ENCODE data around the gene HIVEP1. TPM values are rescaled to one million over a fixed set of nuclear protein-coding genes. Genes with fewer than 3 reads are reported as not detected.

The HIVEP1 gene
- total and polyA plus RNA-seq, 2 donors from 2014 or later = 3.6 to 30.4 TPM

DNA sequence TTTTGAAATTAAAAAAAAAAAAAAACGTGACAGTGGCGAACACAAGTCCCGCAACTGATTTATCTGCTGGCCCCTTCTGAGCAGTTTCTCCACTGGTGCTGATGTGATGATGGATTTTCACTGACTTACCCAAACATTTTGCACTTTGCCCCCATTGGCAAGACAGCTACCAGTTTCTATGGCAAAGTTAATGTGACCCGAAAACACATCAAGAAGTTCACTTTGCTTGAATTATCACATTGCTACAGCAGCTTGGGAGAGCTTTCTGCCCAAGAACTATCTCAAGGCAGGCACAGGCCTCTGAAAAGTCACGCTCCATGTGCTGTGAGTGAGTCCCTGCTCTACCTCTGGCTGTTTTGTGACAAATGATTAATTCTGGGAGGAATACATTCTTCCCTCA lies 150.1 kb downstream of the HIVEP1 start:
- DNase-seq = peak in 2 of 5 donors; percentile 24 to 57
- H3K36me3 ChIP-seq (ENCODE audit: control insufficient read depth in 2 of 3, insufficient read depth in 3 of 3, low read length in 3 of 3) = peaks cover 0 to 13% (median 8%) of the 10 kb centered on the region in 3 donors
- H3K9ac ChIP-seq (ENCODE audit: low read length in 3 of 3) = no peak overlapping the region
- intact Hi-C loops (cut with DNase I) = no loop called here
- no peaks in the 10 kb centered on the region for H3K4me1 ChIP-seq (ENCODE audit: control insufficient read depth in 2 of 3, insufficient read depth in 2 of 3, low read depth in 1 of 3, low read length in 3 of 3)
- no peaks in the 10 kb centered on the region for H3K9me3 ChIP-seq (ENCODE audit: control insufficient read depth in 2 of 3, insufficient read depth in 1 of 3, low read length in 3 of 3)
- peak overlapping the region in 1 of 2 donors; percentile 45 for H3K27ac ChIP-seq (ENCODE audit: low read depth in 2 of 2, low read length in 2 of 2)
- no peaks in the 10 kb centered on the region for H3K27me3 ChIP-seq (ENCODE audit: control insufficient read depth, insufficient read depth, low read length)
- no peak for TF ChIP-seq CTCF (IDR thresholded peaks at IDR 0.05; ENCODE audit: borderline replicate concordance, extremely low read depth, insufficient read depth)
- FAIRE-seq = no peak
- no peak overlapping the region for H3K4me3 ChIP-seq (ENCODE audit: low read length in 3 of 3)

DNA sequence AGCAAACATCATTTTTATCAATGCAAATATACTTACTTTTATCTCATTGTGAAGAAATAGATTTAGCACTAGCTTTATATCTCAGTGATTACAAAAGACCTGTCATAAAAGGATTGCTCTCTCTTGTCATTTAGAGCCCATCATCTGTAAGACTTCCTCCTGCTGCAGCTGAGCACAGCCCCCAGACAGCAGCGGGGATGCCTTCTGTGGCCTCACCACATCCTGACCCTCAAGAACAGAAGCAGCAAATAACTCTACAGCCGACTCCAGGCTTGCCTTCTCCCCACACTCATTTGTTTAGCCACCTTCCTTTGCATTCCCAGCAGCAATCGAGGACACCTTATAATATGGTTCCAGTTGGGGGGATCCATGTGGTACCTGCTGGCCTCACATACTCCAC lies 151.0 kb downstream of the HIVEP1 start:
- Histone ChIP-seq H3K4me1 (ENCODE audit: control insufficient read depth in 2 of 3, insufficient read depth in 2 of 3, low read depth in 1 of 3, low read length in 3 of 3) (no peaks in the 10 kb centered on the region), H3K27ac (ENCODE audit: low read depth in 2 of 2, low read length in 2 of 2) (no peak overlapping the region), H3K9me3 (ENCODE audit: control insufficient read depth in 2 of 3, insufficient read depth in 1 of 3, low read length in 3 of 3) (no peaks in the 10 kb centered on the region), H3K36me3 (ENCODE audit: control insufficient read depth in 2 of 3, insufficient read depth in 3 of 3, low read length in 3 of 3) (peaks cover 0 to 13% (median 8%) of the 10 kb centered on the region in 3 donors), H3K9ac (ENCODE audit: low read length in 3 of 3) (no peak overlapping the region), H3K27me3 (ENCODE audit: control insufficient read depth, insufficient read depth, low read length) (no peaks in the 10 kb centered on the region), H3K4me3 (ENCODE audit: low read length in 3 of 3) (no peak overlapping the region)
- DNase-seq = no peak
- TF ChIP-seq CTCF (IDR thresholded peaks at IDR 0.05; ENCODE audit: borderline replicate concordance, extremely low read depth, insufficient read depth) = no peak
- FAIRE-seq = no peak
- intact Hi-C loops (cut with DNase I) = no loop called here

DNA sequence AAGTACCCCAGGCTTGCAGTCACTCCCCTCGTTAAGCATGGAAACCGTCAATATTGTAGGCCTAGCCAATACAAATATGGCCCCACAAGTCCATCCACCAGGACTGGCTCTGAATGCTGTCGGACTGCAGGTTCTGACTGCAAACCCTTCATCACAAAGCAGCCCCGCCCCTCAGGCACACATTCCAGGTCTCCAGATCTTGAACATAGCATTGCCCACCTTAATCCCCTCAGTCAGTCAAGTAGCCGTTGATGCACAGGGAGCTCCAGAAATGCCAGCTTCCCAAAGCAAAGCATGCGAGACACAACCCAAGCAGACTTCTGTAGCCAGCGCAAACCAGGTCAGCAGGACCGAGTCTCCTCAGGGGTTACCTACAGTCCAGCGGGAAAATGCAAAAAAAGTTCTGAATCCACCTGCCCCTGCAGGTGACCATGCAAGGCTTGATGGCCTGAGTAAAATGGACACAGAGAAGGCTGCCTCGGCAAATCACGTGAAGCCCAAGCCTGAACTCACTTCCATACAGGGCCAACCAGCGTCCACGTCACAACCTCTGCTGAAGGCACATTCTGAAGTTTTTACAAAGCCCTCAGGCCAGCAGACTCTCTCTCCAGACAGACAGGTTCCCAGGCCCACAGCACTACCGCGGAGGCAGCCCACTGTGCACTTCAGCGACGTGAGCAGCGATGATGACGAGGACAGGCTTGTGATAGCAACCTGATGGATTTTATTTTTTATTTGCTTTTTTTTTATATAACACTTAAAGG lies 151.8 kb downstream of the HIVEP1 start:
- no peak overlapping the region for H3K4me3 ChIP-seq (ENCODE audit: low read length in 3 of 3)
- H3K9me3 ChIP-seq (ENCODE audit: control insufficient read depth in 2 of 3, insufficient read depth in 1 of 3, low read length in 3 of 3) = no peaks in the 10 kb centered on the region
- FAIRE-seq (no peak), DNase-seq (no peak)
- TF ChIP-seq CTCF (IDR thresholded peaks at IDR 0.05; ENCODE audit: borderline replicate concordance, extremely low read depth, insufficient read depth) = no peak
- no peak overlapping the region for H3K27ac ChIP-seq (ENCODE audit: low read depth in 2 of 2, low read length in 2 of 2)
- no peak overlapping the region for H3K9ac ChIP-seq (ENCODE audit: low read length in 3 of 3)
- H3K36me3 ChIP-seq (ENCODE audit: control insufficient read depth in 2 of 3, insufficient read depth in 3 of 3, low read length in 3 of 3) = peaks cover 0 to 13% (median 8%) of the 10 kb centered on the region in 3 donors
- H3K27me3 ChIP-seq (ENCODE audit: control insufficient read depth, insufficient read depth, low read length) = no peaks in the 10 kb centered on the region
- intact Hi-C loops (cut with DNase I) = no loop called here
- H3K4me1 ChIP-seq (ENCODE audit: control insufficient read depth in 2 of 3, insufficient read depth in 2 of 3, low read depth in 1 of 3, low read length in 3 of 3) = no peaks in the 10 kb centered on the region

DNA sequence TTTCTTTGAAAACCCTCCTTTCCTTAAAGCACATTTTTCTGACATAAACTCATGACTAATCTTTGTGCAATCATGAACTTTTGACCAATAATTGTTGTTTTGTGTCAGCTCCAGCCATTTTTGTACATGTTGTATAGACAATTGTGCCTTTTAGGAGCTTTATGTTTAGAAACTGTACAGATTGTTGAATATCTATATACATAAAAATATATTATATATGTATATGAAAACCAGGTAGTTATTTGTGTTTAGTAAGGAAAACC lies 152.3 kb downstream of the HIVEP1 start:
- DNase-seq = no peak
- Histone ChIP-seq H3K4me3 (ENCODE audit: low read length in 3 of 3) (no peak overlapping the region), H3K9ac (ENCODE audit: low read length in 3 of 3) (no peak overlapping the region), H3K36me3 (ENCODE audit: control insufficient read depth in 2 of 3, insufficient read depth in 3 of 3, low read length in 3 of 3) (peaks cover 0 to 13% (median 8%) of the 10 kb centered on the region in 3 donors), H3K4me1 (ENCODE audit: control insufficient read depth in 2 of 3, insufficient read depth in 2 of 3, low read depth in 1 of 3, low read length in 3 of 3) (no peaks in the 10 kb centered on the region), H3K27me3 (ENCODE audit: control insufficient read depth, insufficient read depth, low read length) (no peaks in the 10 kb centered on the region), H3K27ac (ENCODE audit: low read depth in 2 of 2, low read length in 2 of 2) (no peak overlapping the region), H3K9me3 (ENCODE audit: control insufficient read depth in 2 of 3, insufficient read depth in 1 of 3, low read length in 3 of 3) (no peaks in the 10 kb centered on the region)
- TF ChIP-seq CTCF (IDR thresholded peaks at IDR 0.05; ENCODE audit: borderline replicate concordance, extremely low read depth, insufficient read depth) = no peak
- intact Hi-C loops (cut with DNase I) = no loop called here
- no peak for FAIRE-seq
